ENCODE measurements around the gene PDZD2. TPM values are rescaled to one million over a fixed set of nuclear protein-coding genes. Genes with fewer than 3 reads are reported as not detected.
"Not testable (repeated sequence)": the region's sequence is repeated elsewhere in the genome, so short reads cannot be mapped to it uniquely, and the experiment has no call there.

The PDZD2 gene
- total RNA-seq, 1 donor from 2014 or later, result 21.5 TPM

- Mint-ChIP-seq H3K4me3 (no peak overlapping the region), H3K4me1 (no peaks in the 10 kb centered on the region), H3K27me3 (ENCODE audit: low read depth) (no peaks in the 10 kb centered on the region), H3K9me3 (no peaks in the 10 kb centered on the region), H3K36me3 (no peaks in the 10 kb centered on the region), H3K27ac (no peak overlapping the region)
- TF ChIP-seq CTCF (IDR thresholded peaks at IDR 0.05; ENCODE audit: unreplicated experiment), result no peak
- no peak for DNase-seq (ENCODE audit: low spot score in 2 of 2, unreplicated experiment in 2 of 2)
Measured at GRCh38 chr5:31731710-31732301, 92.9 kb downstream of the PDZD2 start.

GRCh38 chr5:31732821-31733220, 93.9 kb downstream of the PDZD2 start:
- H3K9me3 Mint-ChIP-seq; DNase-seq (ENCODE audit: low spot score in 2 of 2, unreplicated experiment in 2 of 2); H3K27me3 Mint-ChIP-seq (ENCODE audit: low read depth); H3K4me1 Mint-ChIP-seq; H3K36me3 Mint-ChIP-seq; H3K27ac Mint-ChIP-seq; H3K4me3 Mint-ChIP-seq: not testable (repeated sequence)

- H3K27me3 Mint-ChIP-seq (ENCODE audit: low read depth), result no peaks in the 10 kb centered on the region
- no peak overlapping the region for H3K27ac Mint-ChIP-seq
- no peak overlapping the region for H3K4me3 Mint-ChIP-seq
- DNase-seq (ENCODE audit: low spot score in 2 of 2, unreplicated experiment in 2 of 2), result no peak
- H3K4me1 Mint-ChIP-seq, result no peaks in the 10 kb centered on the region
- H3K9me3 Mint-ChIP-seq, result no peaks in the 10 kb centered on the region
- no peak for TF ChIP-seq CTCF (IDR thresholded peaks at IDR 0.05; ENCODE audit: unreplicated experiment)
- H3K36me3 Mint-ChIP-seq, result no peaks in the 10 kb centered on the region
Measured at GRCh38 chr5:31733371-31733770, 94.4 kb downstream of the PDZD2 start.

GRCh38 chr5:31736127-31736526, 97.2 kb downstream of the PDZD2 start:
- Mint-ChIP-seq H3K4me3 (no peak overlapping the region), H3K27ac (no peak overlapping the region), H3K9me3 (peaks cover 12% of the 10 kb centered on the region), H3K27me3 (ENCODE audit: low read depth) (no peaks in the 10 kb centered on the region), H3K36me3 (peaks cover 4% of the 10 kb centered on the region), H3K4me1 (no peaks in the 10 kb centered on the region)
- no peak for TF ChIP-seq CTCF (IDR thresholded peaks at IDR 0.05; ENCODE audit: unreplicated experiment)
- no peak for DNase-seq (ENCODE audit: low spot score in 2 of 2, unreplicated experiment in 2 of 2)

GRCh38 chr5:31738199-31738598, 99.3 kb downstream of the PDZD2 start:
- TF ChIP-seq CTCF (IDR thresholded peaks at IDR 0.05; ENCODE audit: unreplicated experiment), result no peak
- H3K27me3 Mint-ChIP-seq (ENCODE audit: low read depth), result no peaks in the 10 kb centered on the region
- H3K27ac Mint-ChIP-seq, result no peak overlapping the region
- H3K4me1 Mint-ChIP-seq, result no peaks in the 10 kb centered on the region
- DNase-seq (ENCODE audit: low spot score in 2 of 2, unreplicated experiment in 2 of 2), result no peak
- peaks cover 4% of the 10 kb centered on the region for H3K36me3 Mint-ChIP-seq
- H3K9me3 Mint-ChIP-seq, result peaks cover 12% of the 10 kb centered on the region
- H3K4me3 Mint-ChIP-seq, result no peak overlapping the region

- H3K36me3 Mint-ChIP-seq, result peaks cover 4% of the 10 kb centered on the region
- H3K4me1 Mint-ChIP-seq, result no peaks in the 10 kb centered on the region
- no peak overlapping the region for H3K27ac Mint-ChIP-seq
- H3K4me3 Mint-ChIP-seq, result no peak overlapping the region
- peaks cover 15% of the 10 kb centered on the region for H3K9me3 Mint-ChIP-seq
- TF ChIP-seq CTCF (IDR thresholded peaks at IDR 0.05; ENCODE audit: unreplicated experiment), result no peak
- DNase-seq (ENCODE audit: low spot score in 2 of 2, unreplicated experiment in 2 of 2), result no peak
- no peaks in the 10 kb centered on the region for H3K27me3 Mint-ChIP-seq (ENCODE audit: low read depth)
Measured at GRCh38 chr5:31741496-31741895, 102.6 kb downstream of the PDZD2 start.

Measured in mesothelial cell of epicardium (in vitro differentiated cells).